ENCODE measurements around the gene NIP7.
A peak's percentile ranks its signal among the peaks of the same experiment; 100 is the strongest.

- TF ChIP-seq CTCF (conservative IDR thresholded peaks at IDR 0.05) (no peak), ZFX (IDR thresholded peaks at IDR 0.05) (peak; percentile 99)
Observed at GRCh38 chr16:69311533-69312387, 27.8 kb upstream of the NIP7 start.
